GM18519 (cell line): ENCODE data around the gene CEP78.

ENCODE experiments used
- ATAC-seq: cut with Tn5 transposase; IDR thresholded peaks from one replicate; pipeline ENCODE4 v1.9.1; 2021; ENCODE audit warnings: mild to moderate bottlenecking, moderate library complexity; ENCODE audit not compliant: unreplicated experiment, low FRiP score

The CEP78 gene

GRCh38 chr9:78326564-78326963 lies 90.7 kb downstream of the CEP78 start:
- ATAC-seq = no peak
